ENCODE data around the gene NOS1AP.
"Not testable (repeated sequence)": the region's sequence is repeated elsewhere in the genome, so short reads cannot be mapped to it uniquely, and the experiment has no call there.

NOS1AP gene

DNA sequence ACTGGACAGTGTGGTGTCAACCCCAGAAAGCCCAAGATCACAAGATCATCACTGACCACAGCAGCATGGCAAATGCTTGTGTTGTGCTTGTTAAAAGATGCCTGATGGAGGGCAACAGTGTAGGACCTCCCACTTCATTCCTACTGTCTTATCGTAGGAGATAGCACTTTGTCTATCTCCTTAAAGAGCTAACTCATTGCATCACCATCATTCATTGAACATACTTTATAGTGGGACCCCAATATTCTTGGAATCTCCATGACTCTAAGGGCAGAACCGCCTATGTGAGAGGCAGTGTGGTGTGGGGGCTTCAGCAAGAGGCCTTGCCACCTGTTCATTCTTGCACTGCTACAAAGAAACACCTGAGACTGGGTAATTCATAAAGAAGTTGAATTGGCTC, 347.4 kb downstream of the NOS1AP start:
- DNase-seq (ENCODE audit: low read depth) = no peak
- no peak overlapping the region for H3K4me3 ChIP-seq (ENCODE audit: low read depth, low read length)
- TF ChIP-seq CTCF (conservative IDR thresholded peaks at IDR 0.05; ENCODE audit: low read depth, low read length) = no peak

DNA sequence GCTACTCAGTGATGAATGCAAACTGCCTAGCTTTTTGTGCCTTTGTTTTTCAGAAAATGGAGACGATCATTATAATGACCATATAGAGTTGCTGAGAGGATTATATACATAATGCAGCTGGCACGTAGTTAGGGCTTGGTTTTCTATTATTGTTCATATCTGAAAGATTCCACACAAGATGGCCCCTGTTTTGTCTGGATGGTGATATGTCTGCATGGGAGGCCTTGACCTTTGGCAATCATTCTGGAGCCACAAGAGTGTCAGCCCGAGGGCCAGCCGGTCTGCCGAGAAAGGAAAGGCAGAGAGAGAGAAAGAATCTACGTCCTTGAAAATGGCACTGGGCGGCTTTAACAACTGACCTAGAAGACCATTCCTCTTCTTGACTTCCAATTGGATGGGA, 348.2 kb downstream of the NOS1AP start:
- no peak for TF ChIP-seq CTCF (conservative IDR thresholded peaks at IDR 0.05; ENCODE audit: low read depth, low read length)
- no peak for DNase-seq (ENCODE audit: low read depth)
- no peak overlapping the region for H3K4me3 ChIP-seq (ENCODE audit: low read depth, low read length)

- H3K4me3 ChIP-seq (ENCODE audit: low read depth, low read length); DNase-seq (ENCODE audit: low read depth): not testable (repeated sequence)
Observed at GRCh38 chr1:162418584-162418983, 349.1 kb downstream of the NOS1AP start.

GRCh38 chr1:162419450-162419931, 350.0 kb downstream of the NOS1AP start:
- DNase-seq (ENCODE audit: low read depth); H3K4me3 ChIP-seq (ENCODE audit: low read depth, low read length): not testable (repeated sequence)

All from choroid plexus epithelial cell (primary cell).